Activated CD8-positive, alpha-beta T cell treated with anti-CD3 and anti-CD28 coated beads for 36 hours (primary cell): Measurements from ENCODE around the gene ARHGEF19. TPM values are rescaled to one million over a fixed set of nuclear protein-coding genes. Genes with fewer than 3 reads are reported as not detected.
"Not testable (repeated sequence)": the region's sequence is repeated elsewhere in the genome, so short reads cannot be mapped to it uniquely, and the experiment has no call there.

Experiments
- ATAC-seq: fragments of 200-7000 bp; cut with Tn5 transposase; one replicate; pipeline ENCODE4 v1.10.0; 2021; ENCODE audit warnings: mild to moderate bottlenecking, moderate library complexity
- CTCF ChIA-PET: fragments of 350-600 bp; sonication (Branson Sonifier 250); formaldehyde crosslinking; loops from one replicate; lab custom pipeline; 2021; ENCODE audit warnings: antibody characterized with exemption; lab: Charles Lee
- POLR2A ChIA-PET: fragments of 350-600 bp; sonication (Branson Sonifier 250); formaldehyde crosslinking; loops from one replicate; lab custom pipeline; 2021; ENCODE audit warnings: antibody characterized with exemption; lab: Charles Lee
- DNase-seq: peaks from one replicate; pipeline ENCODE4 v3.0.0-alpha.2; 2020
- H3K27ac Mint-ChIP-seq: one replicate; pipeline ENCODE4 v1.8.0; 2021; ENCODE audit warnings: mild to moderate bottlenecking, mixed read lengths
- H3K27me3 Mint-ChIP-seq: one replicate; pipeline ENCODE4 v1.8.0; 2021; ENCODE audit warnings: mixed read lengths
- H3K36me3 Mint-ChIP-seq: one replicate; pipeline ENCODE4 v1.8.0; 2021; ENCODE audit warnings: low read depth, mixed read lengths
- H3K4me1 Mint-ChIP-seq: one replicate; pipeline ENCODE4 v1.8.0; 2021; ENCODE audit warnings: low read depth, mixed read lengths
- H3K4me3 Mint-ChIP-seq: one replicate; pipeline ENCODE4 v1.8.0; 2021; ENCODE audit warnings: mild to moderate bottlenecking, moderate library complexity, mixed read lengths
- H3K9me3 Mint-ChIP-seq: one replicate; pipeline ENCODE4 v1.8.0; 2021; ENCODE audit warnings: mixed read lengths
- intact Hi-C: fragments of 100-400 bp; cut with micrococcal nuclease; formaldehyde crosslinking; loops from one replicate; pipeline ENCODE4 v1.10.0; 2022
- total RNA-seq, 2 experiments: library from RNA; stranded (reverse); gene quantifications; one replicate each; pipeline ENCODE4 v1.2.3, GENCODE V29; 2021
- TF ChIP-seq, protein P1 (sequence below): fragments of 200-600 bp; IDR thresholded peaks from one replicate; pipeline ENCODE4 v1.8.0; 2022; ENCODE audit warnings: antibody characterized with exemption, mild to moderate bottlenecking

Gene ARHGEF19
- total RNA-seq, 2 experiments from 2014 or later, result 5.7 to 7.4 TPM

DNA sequence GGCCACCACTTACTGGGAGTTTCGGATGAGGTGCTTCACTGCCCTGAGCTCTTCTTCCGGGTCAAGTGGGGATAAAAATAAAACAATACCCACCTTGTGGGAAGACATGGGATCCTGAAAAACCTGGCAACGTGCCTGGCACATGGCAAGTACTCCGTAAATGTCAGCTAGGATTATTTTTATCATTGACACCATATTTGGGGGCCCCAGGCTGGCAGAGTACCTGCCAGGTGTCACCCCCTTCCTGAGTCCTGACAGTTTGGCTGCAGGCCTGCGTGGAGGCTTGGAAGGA is 47.4 kb downstream of the ARHGEF19 start:
- intact Hi-C loops, result no loop called here
- DNase-seq (no peak), ATAC-seq (no peak)
- POLR2A ChIA-PET, result no interaction called here
- CTCF ChIA-PET, result interaction anchor here (1.0 to 4.2 kb wide), 2 partner anchors 60 to 86 kb away, joined by 3 to 19 read pairs; no protein-coding TSS in a partner anchor
- H3K27ac Mint-ChIP-seq, result no peak overlapping the region
- H3K9me3 Mint-ChIP-seq, result no peaks in the 10 kb centered on the region
- TF ChIP-seq, protein P1, sequence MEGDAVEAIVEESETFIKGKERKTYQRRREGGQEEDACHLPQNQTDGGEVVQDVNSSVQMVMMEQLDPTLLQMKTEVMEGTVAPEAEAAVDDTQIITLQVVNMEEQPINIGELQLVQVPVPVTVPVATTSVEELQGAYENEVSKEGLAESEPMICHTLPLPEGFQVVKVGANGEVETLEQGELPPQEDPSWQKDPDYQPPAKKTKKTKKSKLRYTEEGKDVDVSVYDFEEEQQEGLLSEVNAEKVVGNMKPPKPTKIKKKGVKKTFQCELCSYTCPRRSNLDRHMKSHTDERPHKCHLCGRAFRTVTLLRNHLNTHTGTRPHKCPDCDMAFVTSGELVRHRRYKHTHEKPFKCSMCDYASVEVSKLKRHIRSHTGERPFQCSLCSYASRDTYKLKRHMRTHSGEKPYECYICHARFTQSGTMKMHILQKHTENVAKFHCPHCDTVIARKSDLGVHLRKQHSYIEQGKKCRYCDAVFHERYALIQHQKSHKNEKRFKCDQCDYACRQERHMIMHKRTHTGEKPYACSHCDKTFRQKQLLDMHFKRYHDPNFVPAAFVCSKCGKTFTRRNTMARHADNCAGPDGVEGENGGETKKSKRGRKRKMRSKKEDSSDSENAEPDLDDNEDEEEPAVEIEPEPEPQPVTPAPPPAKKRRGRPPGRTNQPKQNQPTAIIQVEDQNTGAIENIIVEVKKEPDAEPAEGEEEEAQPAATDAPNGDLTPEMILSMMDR, result no peak
- H3K4me3 Mint-ChIP-seq, result no peak overlapping the region
- peaks cover 49% of the 10 kb centered on the region for H3K4me1 Mint-ChIP-seq
- H3K27me3 Mint-ChIP-seq, result peaks cover 5% of the 10 kb centered on the region
- H3K36me3 Mint-ChIP-seq, result no peaks in the 10 kb centered on the region

DNA sequence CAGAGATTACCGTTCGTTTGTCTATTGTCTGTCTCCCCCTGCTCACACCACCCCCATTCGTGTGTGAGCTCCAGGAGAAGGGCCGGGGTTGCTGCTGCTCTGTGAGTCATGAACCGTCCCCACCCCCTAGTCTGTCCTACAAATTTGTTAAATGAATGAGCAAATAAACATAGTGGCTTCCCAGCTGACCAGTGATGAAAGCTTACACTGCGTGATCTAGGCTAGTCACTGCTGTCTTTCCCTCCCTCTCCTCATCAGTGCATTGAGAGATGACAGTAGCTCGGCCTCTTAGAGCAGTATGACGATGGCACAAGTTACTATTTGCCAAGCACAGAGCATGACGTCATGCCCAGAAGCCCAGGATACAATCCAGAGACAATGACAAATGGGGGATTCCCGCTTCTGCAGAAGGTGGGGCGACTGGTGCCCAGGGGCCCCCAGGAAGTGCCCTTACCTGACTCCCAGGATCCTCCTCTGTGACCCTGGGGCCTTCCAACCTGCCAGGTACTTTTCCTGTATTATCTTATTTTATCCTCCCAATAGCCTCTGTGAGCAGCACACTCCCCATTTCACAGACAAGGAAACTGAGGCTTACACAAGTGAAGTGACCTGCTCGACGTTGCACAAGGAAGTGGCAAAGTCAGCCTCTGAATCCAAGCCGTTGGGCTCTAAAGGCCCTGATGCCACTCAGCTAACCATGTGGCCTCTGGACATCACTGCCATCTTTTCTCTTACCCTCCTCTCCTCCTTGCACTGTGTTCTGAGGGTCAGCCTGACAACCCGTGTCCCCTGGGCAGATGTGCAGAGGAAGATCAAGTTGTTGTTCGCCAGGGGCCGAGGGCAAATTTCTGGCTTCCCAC is 48.0 kb downstream of the ARHGEF19 start:
- intact Hi-C loops, result no loop called here
- Mint-ChIP-seq H3K4me3 (no peak overlapping the region), H3K4me1 (peaks cover 49% of the 10 kb centered on the region), H3K9me3 (no peaks in the 10 kb centered on the region), H3K27ac (no peak overlapping the region), H3K36me3 (no peaks in the 10 kb centered on the region), H3K27me3 (peaks cover 3% of the 10 kb centered on the region)
- DNase-seq, result peak; percentile 66
- CTCF ChIA-PET, result interaction anchor here (0.6 to 4.2 kb wide), 3 partner anchors 59 to 616 kb away, joined by 3 to 19 read pairs (median 3); no protein-coding TSS in a partner anchor
- peak; percentile 52 for ATAC-seq
- POLR2A ChIA-PET, result interaction anchor here (1.1 kb wide), 1 partner anchor 9 kb away, joined by 3 read pairs; the partner anchor contains the start of gene EPHA2
- TF ChIP-seq, protein P1, result no peak

DNA sequence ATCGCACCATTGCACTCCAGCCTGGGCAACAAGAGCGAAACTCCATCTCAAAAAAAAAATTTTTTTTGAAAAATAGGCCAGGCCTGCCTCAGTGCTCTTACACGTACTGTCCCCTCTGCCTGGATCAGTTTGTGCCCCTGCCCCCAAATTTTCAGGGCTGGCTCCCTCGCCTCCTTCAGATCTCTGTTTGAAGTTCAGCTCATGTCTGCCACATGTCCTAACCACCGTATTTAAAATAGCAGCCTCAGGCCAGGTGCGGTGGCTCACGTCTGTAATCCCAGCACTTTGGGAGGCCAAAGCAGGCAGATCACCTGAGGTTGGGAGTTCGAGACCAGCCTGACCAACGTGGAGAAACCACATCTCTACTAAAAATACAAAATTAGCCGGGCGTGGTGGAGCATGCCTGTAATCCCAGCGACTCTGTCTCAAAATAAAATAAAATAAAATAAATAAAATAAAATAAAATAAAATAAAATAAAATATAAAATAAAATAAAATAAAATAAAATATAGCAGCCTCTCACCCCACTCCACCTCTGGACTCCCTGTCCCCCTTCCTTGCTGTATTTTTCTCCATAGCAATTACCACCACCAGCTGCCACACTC is 48.7 kb downstream of the ARHGEF19 start:
- ChIA-PET POLR2A (interaction anchor here (1.1 kb wide), 1 partner anchor 8 kb away, joined by 3 read pairs; the partner anchor contains the start of gene EPHA2), CTCF (interaction anchor here (0.6 to 4.2 kb wide), 5 partner anchors 16 to 615 kb away, joined by 3 to 19 read pairs (median 4); partner anchors contain the start of gene FAM131C)
- ATAC-seq, H3K9me3 Mint-ChIP-seq, H3K27me3 Mint-ChIP-seq, H3K4me3 Mint-ChIP-seq, DNase-seq, H3K36me3 Mint-ChIP-seq, H3K27ac Mint-ChIP-seq, intact Hi-C loops: not testable (repeated sequence)
- H3K4me1 Mint-ChIP-seq, result peaks cover 43% of the 10 kb centered on the region

DNA sequence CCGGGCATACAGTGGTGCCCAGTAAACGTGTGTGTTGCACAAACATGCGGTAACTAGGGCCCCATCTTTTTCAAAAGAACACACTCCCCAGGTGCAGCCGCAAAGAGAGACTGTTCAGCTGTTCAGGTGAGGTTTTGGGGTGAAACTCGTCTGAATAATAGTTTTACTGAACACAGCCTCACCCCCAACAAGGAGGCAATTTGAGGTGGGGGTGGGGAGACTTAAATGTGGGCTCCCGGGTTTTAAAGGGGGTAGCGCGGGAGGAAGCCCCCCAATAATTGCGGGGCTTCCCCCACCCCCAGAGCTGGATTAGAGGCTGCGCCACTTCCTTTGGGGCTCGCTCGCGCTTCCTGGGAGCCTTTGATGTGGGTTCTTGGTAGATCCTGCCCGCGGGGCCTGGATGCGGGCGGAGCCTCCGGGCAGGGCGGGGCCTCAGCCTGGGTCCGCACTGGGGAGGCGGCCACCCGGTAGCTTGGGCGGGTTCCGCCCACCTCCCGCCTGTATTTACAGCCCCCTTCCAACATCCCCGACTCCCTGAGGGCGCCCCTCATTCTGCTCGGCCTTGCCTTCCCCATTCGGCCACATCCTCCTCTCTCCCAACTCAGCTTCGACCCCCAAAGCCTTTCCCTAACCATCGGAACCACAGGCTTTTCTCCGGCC is 50.2 kb downstream of the ARHGEF19 start:
- POLR2A ChIA-PET, result interaction anchor here (0.6 kb wide), 1 partner anchor 47 kb away, joined by 4 read pairs; no protein-coding TSS in a partner anchor
- ATAC-seq, result peak; percentile 55
- Mint-ChIP-seq H3K9me3 (no peaks in the 10 kb centered on the region), H3K4me3 (peak overlapping the region; percentile 49), H3K4me1 (peaks cover 45% of the 10 kb centered on the region), H3K27ac (no peak overlapping the region), H3K27me3 (no peaks in the 10 kb centered on the region), H3K36me3 (no peaks in the 10 kb centered on the region)
- DNase-seq, result peak; percentile 72
- intact Hi-C loops, result no loop called here
- TF ChIP-seq, protein P1, result no peak
- CTCF ChIA-PET, result interaction anchor here (0.8 to 4.2 kb wide), 5 partner anchors 15 to 90 kb away, joined by 4 to 19 read pairs (median 4); partner anchors contain the start of gene FAM131C

DNA sequence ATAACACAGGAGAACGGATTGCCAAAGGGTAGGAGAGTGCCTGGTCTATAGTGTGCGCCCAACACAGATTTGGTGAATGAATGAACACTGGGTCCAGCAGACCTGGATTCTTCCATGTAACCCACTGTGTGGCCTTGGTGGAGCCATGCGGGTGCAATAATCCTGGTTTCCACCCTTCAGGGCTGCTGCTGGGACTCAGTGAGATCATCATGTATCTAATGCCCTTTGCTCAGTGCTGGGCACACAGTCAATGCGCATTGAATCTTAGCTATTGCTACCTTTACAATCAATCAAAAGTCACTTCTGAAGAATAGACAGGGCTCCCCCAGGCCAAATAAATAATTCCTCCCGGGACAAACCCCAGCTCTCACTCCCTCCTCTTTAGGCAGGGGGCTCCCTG is 50.7 kb downstream of the ARHGEF19 start:
- no peaks in the 10 kb centered on the region for H3K9me3 Mint-ChIP-seq
- ATAC-seq (no peak), DNase-seq (no peak)
- intact Hi-C loops, result no loop called here
- POLR2A ChIA-PET, result no interaction called here
- CTCF ChIA-PET, result interaction anchor here (4.2 kb wide), 1 partner anchor 83 kb away, joined by 19 read pairs; no protein-coding TSS in a partner anchor
- H3K4me1 Mint-ChIP-seq, result peaks cover 46% of the 10 kb centered on the region
- H3K27me3 Mint-ChIP-seq, result no peaks in the 10 kb centered on the region
- H3K36me3 Mint-ChIP-seq, result no peaks in the 10 kb centered on the region
- H3K27ac Mint-ChIP-seq, result no peak overlapping the region
- TF ChIP-seq, protein P1, result no peak
- H3K4me3 Mint-ChIP-seq, result no peak overlapping the region
